GM18511 (cell line): Measurements from ENCODE around the gene KAZN.

Experiments
- ATAC-seq: cut with Tn5 transposase; IDR thresholded peaks from one replicate; pipeline ENCODE4 v1.9.1; 2021; ENCODE audit warnings: mild to moderate bottlenecking, moderate library complexity; ENCODE audit not compliant: unreplicated experiment

The KAZN gene

GRCh38 chr1:15064217-15064929, 465.9 kb downstream of the KAZN start:
- ATAC-seq = no peak

- ATAC-seq = no peak
Measured at GRCh38 chr1:15065291-15065690, 466.8 kb downstream of the KAZN start.

- no peak for ATAC-seq
Measured at GRCh38 chr1:15065736-15066135, 467.3 kb downstream of the KAZN start.

- ATAC-seq = no peak
Measured at GRCh38 chr1:15066191-15066590, 467.7 kb downstream of the KAZN start.

GRCh38 chr1:15067148-15067547, 468.7 kb downstream of the KAZN start:
- ATAC-seq = no peak

- ATAC-seq = no peak
Measured at GRCh38 chr1:15068152-15068551, 469.7 kb downstream of the KAZN start.

GRCh38 chr1:15068997-15069396, 470.5 kb downstream of the KAZN start:
- no peak for ATAC-seq

- ATAC-seq = no peak
Measured at GRCh38 chr1:15070145-15070748, 471.8 kb downstream of the KAZN start.

GRCh38 chr1:15071936-15072335, 473.5 kb downstream of the KAZN start:
- no peak for ATAC-seq

- no peak for ATAC-seq
Measured at GRCh38 chr1:15073799-15074308, 475.4 kb downstream of the KAZN start.

- ATAC-seq = no peak
Measured at GRCh38 chr1:15075175-15075574, 476.7 kb downstream of the KAZN start.

- no peak for ATAC-seq
Measured at GRCh38 chr1:15075817-15076216, 477.3 kb downstream of the KAZN start.

- no peak for ATAC-seq
Measured at GRCh38 chr1:15076807-15077206, 478.3 kb downstream of the KAZN start.

- no peak for ATAC-seq
Measured at GRCh38 chr1:15077384-15077783, 478.9 kb downstream of the KAZN start.

GRCh38 chr1:15080328-15081007, 482.0 kb downstream of the KAZN start:
- no peak for ATAC-seq

GRCh38 chr1:15081102-15081501, 482.6 kb downstream of the KAZN start:
- no peak for ATAC-seq

GRCh38 chr1:15083578-15083977, 485.1 kb downstream of the KAZN start:
- ATAC-seq = no peak

- no peak for ATAC-seq
Measured at GRCh38 chr1:15088281-15088971, 489.9 kb downstream of the KAZN start.

- no peak for ATAC-seq
Measured at GRCh38 chr1:15089258-15089992, 490.9 kb downstream of the KAZN start.

- peak; percentile 64 for ATAC-seq
Measured at GRCh38 chr1:15090373-15090772, 491.9 kb downstream of the KAZN start.

- ATAC-seq = no peak
Measured at GRCh38 chr1:15094056-15094455, 495.6 kb downstream of the KAZN start.
